Superior temporal gyrus (tissue), 1 donor: ENCODE results near the gene FCER2.
A peak's percentile ranks its signal among the peaks of the same experiment; 100 is the strongest.
"Not testable (repeated sequence)": the region's sequence is repeated elsewhere in the genome, so short reads cannot be mapped to it uniquely, and the experiment has no call there.

Source experiments
- DNase-seq: peaks from one replicate; pipeline ENCODE4 v3.0.0-alpha.2; 2016; ENCODE audit errors: extremely low spot score

Gene FCER2

GRCh38 chr19:7701654-7702457, at the start of gene FCER2:
Gene FCER2, minus strand, starts transcription at chr19:7702131. Its CDS starts 2,371 bp downstream, at chr19:7699760.
- DNase-seq: no peak

GRCh38 chr19:7751157-7751783, 49.3 kb upstream of the FCER2 start:
- DNase-seq: no peak

GRCh38 chr19:7748756-7749155, 46.8 kb upstream of the FCER2 start:
- no peak for DNase-seq

- DNase-seq: no peak
Measured at GRCh38 chr19:7748171-7748570, 46.2 kb upstream of the FCER2 start.

- no peak for DNase-seq
Measured at GRCh38 chr19:7746903-7747884, 45.3 kb upstream of the FCER2 start, which contains the start of gene CD209. Gene CD209, minus strand, starts transcription at chr19:7747534. Its CDS starts 23 bp downstream, at chr19:7747511.

GRCh38 chr19:7746306-7746705, 44.4 kb upstream of the FCER2 start:
- not testable (repeated sequence) for DNase-seq

GRCh38 chr19:7744871-7745650, 43.1 kb upstream of the FCER2 start:
- no peak for DNase-seq

GRCh38 chr19:7744199-7744786, 42.4 kb upstream of the FCER2 start:
- DNase-seq: no peak

GRCh38 chr19:7743425-7743841, 41.5 kb upstream of the FCER2 start:
- DNase-seq: no peak

GRCh38 chr19:7742991-7743390, 41.1 kb upstream of the FCER2 start:
- DNase-seq: peak; percentile 12

- peak; percentile 15 for DNase-seq
Measured at GRCh38 chr19:7742575-7742974, 40.6 kb upstream of the FCER2 start.

GRCh38 chr19:7740682-7741054, 38.7 kb upstream of the FCER2 start:
- DNase-seq: no peak

- DNase-seq: no peak
Measured at GRCh38 chr19:7739801-7740681, 38.1 kb upstream of the FCER2 start.

- no peak for DNase-seq
Measured at GRCh38 chr19:7739211-7739755, 37.4 kb upstream of the FCER2 start.

- DNase-seq: no peak
Measured at GRCh38 chr19:7738023-7738422, 36.1 kb upstream of the FCER2 start.

GRCh38 chr19:7737215-7737614, 35.3 kb upstream of the FCER2 start:
- no peak for DNase-seq

GRCh38 chr19:7736148-7736547, 34.2 kb upstream of the FCER2 start:
- no peak for DNase-seq

- no peak for DNase-seq
Measured at GRCh38 chr19:7734220-7735203, 32.6 kb upstream of the FCER2 start.
